ENCODE results near the gene CCND2.

CCND2 gene

GRCh38 chr12:4274396-4275015, 944 bp downstream of the CCND2 start:
- peaks cover 21% of the 10 kb centered on the region for H3K27me3 ChIP-seq (ENCODE audit: insufficient read depth, low read length)
- peaks cover 41% of the 10 kb centered on the region for H3K79me1 ChIP-seq (ENCODE audit: low read length)
- H2AFZ ChIP-seq (ENCODE audit: insufficient read depth, low read length, poor library complexity) = no peak overlapping the region
- peak overlapping the region; percentile 1 for H4K12ac ChIP-seq (ENCODE audit: low read depth, low read length)
- H3K23ac ChIP-seq (ENCODE audit: low read length) = no peak overlapping the region
- H2AK5ac ChIP-seq (ENCODE audit: low read length) = no peak overlapping the region
- peak overlapping the region; percentile 48 for H2BK120ac ChIP-seq (ENCODE audit: insufficient read depth, low read length, poor library complexity)
- peak overlapping the region; percentile 90 for H3K14ac ChIP-seq (ENCODE audit: low read length)
- H3K4me2 ChIP-seq (ENCODE audit: low read length) = peak overlapping the region; percentile 94
- H4K8ac ChIP-seq (ENCODE audit: low read depth, low read length) = peak overlapping the region; percentile 10
- H3K18ac ChIP-seq (ENCODE audit: low read length) = peak overlapping the region; percentile 60
- WGBS (ENCODE audit: extremely low coverage, insufficient coverage, insufficient read length) = no CpG with 5 or more reads among the region's 42 CpGs
- H3K9ac ChIP-seq (ENCODE audit: low read length) = peak overlapping the region; percentile 83
- no peak overlapping the region for H3K27ac ChIP-seq (ENCODE audit: low read depth, low read length)
- no peak for DNase-seq
- peak overlapping the region; percentile 69 for H4K91ac ChIP-seq (ENCODE audit: low read depth, low read length)
- peaks cover 1% of the 10 kb centered on the region for H3K9me3 ChIP-seq (ENCODE audit: insufficient read depth, low read depth, low read length)
- H3K4me3 ChIP-seq (ENCODE audit: low read depth, low read length) = peak overlapping the region; percentile 96
- H2BK12ac ChIP-seq (ENCODE audit: low read length) = peak overlapping the region; percentile 7
- peak overlapping the region; percentile 42 for H2BK5ac ChIP-seq (ENCODE audit: low read depth, low read length, poor library complexity)
- peaks cover 16 to 26% of the 10 kb centered on the region in 2 experiments for H3K36me3 ChIP-seq (ENCODE audit: control insufficient read depth in 1 of 2, insufficient read depth in 2 of 2, low read length in 2 of 2)
- peaks cover 24 to 45% of the 10 kb centered on the region in 2 experiments for H3K4me1 ChIP-seq (ENCODE audit: control insufficient read depth in 1 of 2, insufficient read depth in 2 of 2, low read length in 2 of 2)
- peaks cover 15% of the 10 kb centered on the region for H3K79me2 ChIP-seq (ENCODE audit: control insufficient read depth, insufficient read depth, low read length, poor library complexity)
- H3K4ac ChIP-seq (ENCODE audit: low read depth, low read length) = peak overlapping the region; percentile 59

GRCh38 chr12:4275016-4275869, 1.7 kb downstream of the CCND2 start:
- Histone ChIP-seq H3K4ac (ENCODE audit: low read depth, low read length) (peak overlapping the region; percentile 60), H3K4me3 (ENCODE audit: low read depth, low read length) (peak overlapping the region; percentile 96), H2BK5ac (ENCODE audit: low read depth, low read length, poor library complexity) (peak overlapping the region; percentile 73), H3K27me3 (ENCODE audit: insufficient read depth, low read length) (peaks cover 15% of the 10 kb centered on the region), H3K79me1 (ENCODE audit: low read length) (peaks cover 41% of the 10 kb centered on the region), H3K79me2 (ENCODE audit: control insufficient read depth, insufficient read depth, low read length, poor library complexity) (peaks cover 15% of the 10 kb centered on the region), H2AK5ac (ENCODE audit: low read length) (no peak overlapping the region), H3K4me2 (ENCODE audit: low read length) (peak overlapping the region; percentile 94), H2BK12ac (ENCODE audit: low read length) (peak overlapping the region; percentile 34), H4K91ac (ENCODE audit: low read depth, low read length) (peak overlapping the region; percentile 38), H3K18ac (ENCODE audit: low read length) (peak overlapping the region; percentile 64), H4K12ac (ENCODE audit: low read depth, low read length) (peak overlapping the region; percentile 34), H3K9ac (ENCODE audit: low read length) (peak overlapping the region; percentile 83), H3K36me3 (ENCODE audit: control insufficient read depth in 1 of 2, insufficient read depth in 2 of 2, low read length in 2 of 2) (peaks cover 18 to 33% of the 10 kb centered on the region in 2 experiments), H4K8ac (ENCODE audit: low read depth, low read length) (peak overlapping the region; percentile 69), H3K14ac (ENCODE audit: low read length) (peak overlapping the region; percentile 64), H2BK120ac (ENCODE audit: insufficient read depth, low read length, poor library complexity) (peak overlapping the region; percentile 63), H3K4me1 (ENCODE audit: control insufficient read depth in 1 of 2, insufficient read depth in 2 of 2, low read length in 2 of 2) (peaks cover 20 to 41% of the 10 kb centered on the region in 2 experiments), H3K23ac (ENCODE audit: low read length) (no peak overlapping the region), H3K27ac (ENCODE audit: low read depth, low read length) (no peak overlapping the region), H3K9me3 (ENCODE audit: insufficient read depth, low read depth, low read length) (peaks cover 1% of the 10 kb centered on the region), H2AFZ (ENCODE audit: insufficient read depth, low read length, poor library complexity) (peak overlapping the region; percentile 35)
- no CpG with 5 or more reads among the region's 43 CpGs for WGBS (ENCODE audit: extremely low coverage, insufficient coverage, insufficient read length)
- DNase-seq = no peak

GRCh38 chr12:4275870-4276301, 2.3 kb downstream of the CCND2 start:
- Histone ChIP-seq H2BK5ac (ENCODE audit: low read depth, low read length, poor library complexity) (peak overlapping the region; percentile 43), H3K36me3 (ENCODE audit: control insufficient read depth in 1 of 2, insufficient read depth in 2 of 2, low read length in 2 of 2) (peaks cover 25 to 40% of the 10 kb centered on the region in 2 experiments), H3K79me2 (ENCODE audit: control insufficient read depth, insufficient read depth, low read length, poor library complexity) (peaks cover 15% of the 10 kb centered on the region), H2AFZ (ENCODE audit: insufficient read depth, low read length, poor library complexity) (no peak overlapping the region), H3K27ac (ENCODE audit: low read depth, low read length) (no peak overlapping the region), H4K8ac (ENCODE audit: low read depth, low read length) (no peak overlapping the region), H3K18ac (ENCODE audit: low read length) (peak overlapping the region; percentile 49), H3K4me2 (ENCODE audit: low read length) (peak overlapping the region; percentile 94), H2AK5ac (ENCODE audit: low read length) (no peak overlapping the region), H3K4me1 (ENCODE audit: control insufficient read depth in 1 of 2, insufficient read depth in 2 of 2, low read length in 2 of 2) (peaks cover 19 to 39% of the 10 kb centered on the region in 2 experiments), H2BK12ac (ENCODE audit: low read length) (no peak overlapping the region), H3K4me3 (ENCODE audit: low read depth, low read length) (peak overlapping the region; percentile 71), H4K91ac (ENCODE audit: low read depth, low read length) (no peak overlapping the region), H3K27me3 (ENCODE audit: insufficient read depth, low read length) (peaks cover 10% of the 10 kb centered on the region), H3K23ac (ENCODE audit: low read length) (no peak overlapping the region), H2BK120ac (ENCODE audit: insufficient read depth, low read length, poor library complexity) (no peak overlapping the region), H3K14ac (ENCODE audit: low read length) (no peak overlapping the region), H4K12ac (ENCODE audit: low read depth, low read length) (no peak overlapping the region), H3K79me1 (ENCODE audit: low read length) (peaks cover 38% of the 10 kb centered on the region), H3K9ac (ENCODE audit: low read length) (peak overlapping the region; percentile 58), H3K4ac (ENCODE audit: low read depth, low read length) (peak overlapping the region; percentile 66), H3K9me3 (ENCODE audit: insufficient read depth, low read depth, low read length) (no peaks in the 10 kb centered on the region)
- DNase-seq = no peak
- no CpG with 5 or more reads among the region's 14 CpGs for WGBS (ENCODE audit: extremely low coverage, insufficient coverage, insufficient read length)

GRCh38 chr12:4276524-4277204, 3.1 kb downstream of the CCND2 start:
- H3K18ac ChIP-seq (ENCODE audit: low read length) = no peak overlapping the region
- H4K91ac ChIP-seq (ENCODE audit: low read depth, low read length) = no peak overlapping the region
- no CpG with 5 or more reads among the region's 10 CpGs for WGBS (ENCODE audit: extremely low coverage, insufficient coverage, insufficient read length)
- no peak overlapping the region for H2BK5ac ChIP-seq (ENCODE audit: low read depth, low read length, poor library complexity)
- no peak overlapping the region for H3K27ac ChIP-seq (ENCODE audit: low read depth, low read length)
- peak overlapping the region; percentile 94 for H3K4me2 ChIP-seq (ENCODE audit: low read length)
- no peaks in the 10 kb centered on the region for H3K9me3 ChIP-seq (ENCODE audit: insufficient read depth, low read depth, low read length)
- no peak overlapping the region for H3K4me3 ChIP-seq (ENCODE audit: low read depth, low read length)
- H3K14ac ChIP-seq (ENCODE audit: low read length) = no peak overlapping the region
- peaks cover 32 to 47% of the 10 kb centered on the region in 2 experiments for H3K36me3 ChIP-seq (ENCODE audit: control insufficient read depth in 1 of 2, insufficient read depth in 2 of 2, low read length in 2 of 2)
- H3K4ac ChIP-seq (ENCODE audit: low read depth, low read length) = no peak overlapping the region
- no peak overlapping the region for H4K8ac ChIP-seq (ENCODE audit: low read depth, low read length)
- DNase-seq = peak; percentile 48 to 85
- no peak overlapping the region for H3K23ac ChIP-seq (ENCODE audit: low read length)
- no peak overlapping the region for H2AFZ ChIP-seq (ENCODE audit: insufficient read depth, low read length, poor library complexity)
- no peak overlapping the region for H3K9ac ChIP-seq (ENCODE audit: low read length)
- peaks cover 15% of the 10 kb centered on the region for H3K79me2 ChIP-seq (ENCODE audit: control insufficient read depth, insufficient read depth, low read length, poor library complexity)
- peaks cover 31% of the 10 kb centered on the region for H3K79me1 ChIP-seq (ENCODE audit: low read length)
- H2BK120ac ChIP-seq (ENCODE audit: insufficient read depth, low read length, poor library complexity) = no peak overlapping the region
- peaks cover 6% of the 10 kb centered on the region for H3K27me3 ChIP-seq (ENCODE audit: insufficient read depth, low read length)
- no peak overlapping the region for H2AK5ac ChIP-seq (ENCODE audit: low read length)
- no peak overlapping the region for H2BK12ac ChIP-seq (ENCODE audit: low read length)
- no peak overlapping the region for H4K12ac ChIP-seq (ENCODE audit: low read depth, low read length)
- H3K4me1 ChIP-seq (ENCODE audit: control insufficient read depth in 1 of 2, insufficient read depth in 2 of 2, low read length in 2 of 2) = peaks cover 18 to 36% of the 10 kb centered on the region in 2 experiments

Data from trophoblast cell (in vitro differentiated cells and primary cell).